Cardiac fibroblast (primary cell): ENCODE results near the gene PTPRN2.

Experiments used
- DNase-seq, 2 donors: peaks; one replicate each; pipeline versions ENCODE4 v3.0.0 to v3.0.0-alpha.2; 2010; ENCODE audit warnings: low read depth in 2 of 2
- H3K4me3 ChIP-seq, 2 donors: replicated peaks in 1 of 2; 1 replicate in 1 of 2; 2 replicates in 1 of 2; pipeline ENCODE4 v1.5.1; 2011; ENCODE audit warnings: low read depth in 2 of 2, low read length in 2 of 2, mild to moderate bottlenecking in 2 of 2, moderate library complexity in 1 of 2
- CTCF ChIP-seq: IDR thresholded peaks from one replicate; pipeline ENCODE4 v1.5.1; 2011; ENCODE audit warnings: low read depth, mild to moderate bottlenecking, low read length, inconsistent platforms

The PTPRN2 gene

GRCh38 chr7:157497744-157498651 lies 1089.6 kb downstream of the PTPRN2 start:
- DNase-seq: no peak
- no peak for TF ChIP-seq CTCF
- H3K4me3 ChIP-seq: no peak overlapping the region

DNA sequence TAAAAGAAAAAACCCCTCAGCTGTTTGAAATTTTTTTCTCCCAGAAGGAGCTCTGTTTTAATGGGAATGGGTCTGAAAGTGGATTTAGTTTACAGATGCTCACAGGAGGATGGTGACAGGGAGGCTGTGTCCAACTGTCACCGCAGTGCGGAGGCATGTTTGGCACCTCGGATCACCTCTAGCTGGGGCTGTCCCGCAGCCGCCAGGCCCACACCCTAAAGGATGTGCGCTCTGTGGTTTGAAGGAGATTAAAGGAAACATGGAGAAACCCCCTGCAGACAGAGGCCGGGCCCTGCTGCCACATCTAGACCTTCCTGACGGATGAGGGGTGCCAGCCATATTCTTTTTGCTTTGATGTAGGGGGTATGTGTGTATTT lies 1090.3 kb downstream of the PTPRN2 start:
- H3K4me3 ChIP-seq: no peak overlapping the region
- DNase-seq: no peak
- TF ChIP-seq CTCF: no peak

- no peak for DNase-seq
- no peak for TF ChIP-seq CTCF
- no peak overlapping the region for H3K4me3 ChIP-seq
Observed at GRCh38 chr7:157496416-157497275, 1091.0 kb downstream of the PTPRN2 start.

DNA sequence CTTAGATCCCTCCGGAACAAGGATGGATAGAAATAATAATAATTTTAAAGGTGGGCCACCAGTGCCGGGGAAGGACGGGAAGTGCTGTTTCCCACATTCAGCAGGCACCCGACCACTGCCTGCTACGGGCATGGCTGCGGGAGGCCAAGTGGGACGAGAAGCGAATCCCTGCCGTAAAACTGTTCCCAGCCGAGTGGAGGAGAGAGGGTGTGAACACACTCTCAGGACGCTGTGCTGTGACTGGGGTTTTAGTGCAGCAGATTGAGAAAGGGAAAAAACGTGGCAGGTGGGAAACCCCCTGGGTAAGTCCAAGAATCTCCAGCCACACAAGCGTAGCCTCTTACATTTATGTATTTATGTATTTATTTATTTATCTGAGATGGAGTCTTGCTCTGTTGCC lies 1092.0 kb downstream of the PTPRN2 start:
- DNase-seq: no peak
- no peak for TF ChIP-seq CTCF
- H3K4me3 ChIP-seq: no peak overlapping the region

- no peak overlapping the region for H3K4me3 ChIP-seq
- no peak for TF ChIP-seq CTCF
- no peak for DNase-seq
Observed at GRCh38 chr7:157495177-157495553, 1092.5 kb downstream of the PTPRN2 start.

- DNase-seq: no peak
- no peak overlapping the region for H3K4me3 ChIP-seq
- no peak for TF ChIP-seq CTCF
Observed at GRCh38 chr7:157494506-157495176, 1093.0 kb downstream of the PTPRN2 start.
